Amniotic stem cell (primary cell): ENCODE results near the gene KCNMA1.

ENCODE experiments used
- DNase-seq: peaks from one replicate; lab custom pipeline; 2025; lab: John Stamatoyannopoulos, UW

Gene KCNMA1

GRCh38 chr10:77555591-77556212 lies 81.9 kb downstream of the KCNMA1 start:
- no peak for DNase-seq

- no peak for DNase-seq
Observed at GRCh38 chr10:77554996-77555397, 82.6 kb downstream of the KCNMA1 start.

- DNase-seq = no peak
Observed at GRCh38 chr10:77553966-77554365, 83.6 kb downstream of the KCNMA1 start.

- DNase-seq = no peak
Observed at GRCh38 chr10:77553311-77553710, 84.3 kb downstream of the KCNMA1 start.

- DNase-seq = no peak
Observed at GRCh38 chr10:77552252-77552651, 85.4 kb downstream of the KCNMA1 start.

- DNase-seq = no peak
Observed at GRCh38 chr10:77550378-77550777, 87.2 kb downstream of the KCNMA1 start.

GRCh38 chr10:77548671-77549070 lies 88.9 kb downstream of the KCNMA1 start:
- no peak for DNase-seq

GRCh38 chr10:77548157-77548556 lies 89.5 kb downstream of the KCNMA1 start:
- DNase-seq = no peak

- no peak for DNase-seq
Observed at GRCh38 chr10:77547307-77548050, 90.1 kb downstream of the KCNMA1 start.

- no peak for DNase-seq
Observed at GRCh38 chr10:77546042-77546441, 91.6 kb downstream of the KCNMA1 start.

GRCh38 chr10:77545585-77545984 lies 92.0 kb downstream of the KCNMA1 start:
- DNase-seq = no peak

- DNase-seq = no peak
Observed at GRCh38 chr10:77544617-77545016, 93.0 kb downstream of the KCNMA1 start.

- no peak for DNase-seq
Observed at GRCh38 chr10:77542710-77543259, 94.8 kb downstream of the KCNMA1 start.

GRCh38 chr10:77541944-77542343 lies 95.7 kb downstream of the KCNMA1 start:
- no peak for DNase-seq

- no peak for DNase-seq
Observed at GRCh38 chr10:77541247-77541646, 96.4 kb downstream of the KCNMA1 start.

GRCh38 chr10:77539147-77539935 lies 98.3 kb downstream of the KCNMA1 start:
- DNase-seq = no peak

- DNase-seq = no peak
Observed at GRCh38 chr10:77537720-77538373, 99.8 kb downstream of the KCNMA1 start.

- DNase-seq = no peak
Observed at GRCh38 chr10:77537071-77537470, 100.5 kb downstream of the KCNMA1 start.

GRCh38 chr10:77533887-77534278 lies 103.7 kb downstream of the KCNMA1 start:
- DNase-seq = no peak

- no peak for DNase-seq
Observed at GRCh38 chr10:77533146-77533886, 104.3 kb downstream of the KCNMA1 start.

- DNase-seq = peak; percentile 80
Observed at GRCh38 chr10:77532068-77532467, 105.5 kb downstream of the KCNMA1 start.
